Liver (tissue), 9 donors: ENCODE measurements around the gene CAP2. TPM values are rescaled to one million over a fixed set of nuclear protein-coding genes. Genes with fewer than 3 reads are reported as not detected.

Experiments used
- DNase-seq: peaks from one replicate; pipeline ENCODE4 v3.0.0-alpha.2; 2017; ENCODE audit warnings: low spot score
- H3K27ac ChIP-seq, 2 donors: one replicate each; pipeline ENCODE4 v1.7.0; 2013; ENCODE audit warnings: inconsistent platforms in 2 of 2, low read length in 2 of 2, control low read depth in 1 of 2, low read depth in 1 of 2, mild to moderate bottlenecking in 1 of 2
- H3K27me3 ChIP-seq, 4 donors: one replicate each; pipeline versions ENCODE4 v1.6.1 to v1.7.0; 2013; ENCODE audit warnings: low read length in 3 of 4, inconsistent platforms in 1 of 4, mild to moderate bottlenecking in 1 of 4, moderate library complexity in 1 of 4; ENCODE audit not compliant: control insufficient read depth in 4 of 4, insufficient read depth in 4 of 4
- H3K36me3 ChIP-seq, 4 donors: one replicate each; pipeline versions ENCODE4 v1.6.1 to v1.7.0; 2013; ENCODE audit warnings: low read length in 3 of 4, mild to moderate bottlenecking in 3 of 4, low read depth in 1 of 4, moderate library complexity in 1 of 4; ENCODE audit not compliant: control insufficient read depth in 4 of 4, insufficient read depth in 3 of 4
- H3K4me1 ChIP-seq, 4 donors: one replicate each; pipeline versions ENCODE4 v1.6.1 to v1.7.0; 2013; ENCODE audit warnings: low read length in 3 of 4, mild to moderate bottlenecking in 3 of 4, moderate library complexity in 1 of 4; ENCODE audit not compliant: control insufficient read depth in 4 of 4, insufficient read depth in 4 of 4
- H3K4me3 ChIP-seq, 3 donors: one replicate each; pipeline versions ENCODE4 v1.6.1 to v1.7.0; 2013; ENCODE audit warnings: low read length in 3 of 3, control low read depth in 1 of 3, low read depth in 1 of 3, mild to moderate bottlenecking in 1 of 3
- H3K9ac ChIP-seq, 2 donors: one replicate each; pipeline ENCODE4 v1.7.0; 2013; ENCODE audit warnings: low read length in 2 of 2, mild to moderate bottlenecking in 2 of 2, moderate library complexity in 2 of 2, control low read depth in 1 of 2, low read depth in 1 of 2
- H3K9me3 ChIP-seq, 4 donors: one replicate each; pipeline versions ENCODE4 v1.6.1 to v1.7.0; 2013; ENCODE audit warnings: low read length in 3 of 4; ENCODE audit not compliant: control insufficient read depth in 4 of 4
- ATF3 ChIP-seq: IDR thresholded peaks from 2 replicates; pipeline ENCODE4 v1.6.1; 2016; ENCODE audit warnings: antibody characterized with exemption
- EGR1 ChIP-seq, 2 donors: IDR thresholded peaks; 2 replicates each; pipeline ENCODE4 v1.6.1; 2016 to 2018; ENCODE audit warnings: antibody characterized with exemption in 2 of 2, low read depth in 2 of 2
- FOXA1 ChIP-seq: IDR thresholded peaks from 2 replicates; pipeline ENCODE4 v1.6.1; 2016; ENCODE audit warnings: antibody characterized with exemption
- FOXA2 ChIP-seq: IDR thresholded peaks from 2 replicates; pipeline ENCODE4 v1.6.1; 2016; ENCODE audit warnings: antibody characterized with exemption
- GABPA ChIP-seq, 2 donors: IDR thresholded peaks in 1 of 2; conservative IDR thresholded peaks in 1 of 2; 2 replicates each; pipeline ENCODE4 v1.6.1; 2016; ENCODE audit warnings: antibody characterized with exemption in 2 of 2, mild to moderate bottlenecking in 1 of 2, moderate library complexity in 1 of 2
- HNF4A ChIP-seq, 2 donors: conservative IDR thresholded peaks; 2 replicates each; pipeline ENCODE4 v1.6.1; 2016; ENCODE audit warnings: antibody characterized with exemption in 2 of 2, mild to moderate bottlenecking in 2 of 2
- HNF4G ChIP-seq: IDR thresholded peaks from 2 replicates; pipeline ENCODE4 v1.6.1; 2016; ENCODE audit warnings: antibody characterized with exemption
- JUND ChIP-seq, 2 donors: IDR thresholded peaks; 2 replicates each; pipeline ENCODE4 v1.6.1; 2016; ENCODE audit warnings: antibody characterized with exemption in 2 of 2
- MAX ChIP-seq: IDR thresholded peaks from 2 replicates; pipeline ENCODE4 v1.6.1; 2016; ENCODE audit warnings: antibody characterized with exemption
- NR2F2 ChIP-seq: IDR thresholded peaks from 2 replicates; pipeline ENCODE4 v1.6.1; 2016; ENCODE audit warnings: antibody characterized with exemption
- RAD21 ChIP-seq, 2 donors: IDR thresholded peaks; 2 replicates each; pipeline ENCODE4 v1.6.1; 2016; ENCODE audit warnings: antibody characterized with exemption in 2 of 2, mild to moderate bottlenecking in 2 of 2
- REST ChIP-seq: IDR thresholded peaks from 2 replicates; pipeline ENCODE4 v1.6.1; 2016; ENCODE audit warnings: antibody characterized with exemption, mild to moderate bottlenecking
- RXRA ChIP-seq, 2 donors: IDR thresholded peaks; 2 replicates each; pipeline ENCODE4 v1.6.1; 2017 to 2018; ENCODE audit warnings: antibody characterized with exemption in 2 of 2, mild to moderate bottlenecking in 1 of 2
- SP1 ChIP-seq: IDR thresholded peaks from 2 replicates; pipeline ENCODE4 v1.6.1; 2018; ENCODE audit warnings: antibody characterized with exemption, mild to moderate bottlenecking
- YY1 ChIP-seq: IDR thresholded peaks from 2 replicates; pipeline ENCODE4 v1.6.1; 2016; ENCODE audit warnings: antibody characterized with exemption, mild to moderate bottlenecking
- ZBTB33 ChIP-seq: IDR thresholded peaks from 2 replicates; pipeline ENCODE4 v1.6.1; 2016; ENCODE audit warnings: antibody characterized with exemption
- WGBS: extraction: QIAGEN DNeasy Blood & Tissue Kit; methylation state at CpG from one replicate; pipeline ENCODE4 v1.1.7; 2013; 5-methylcytosine and 5-hydroxymethylcytosine counted together
- polyA plus RNA-seq, 2 donors: library from polyadenylated mRNA; stranded (reverse) in 1 of 2; unstranded in 1 of 2; fragments of 200-250 nt in 1 of 2; fragments of >200 nt in 1 of 2; fragmentation: Nextera tagmentation in 1 of 2; extraction: Ambion mirVana in 1 of 2; gene quantifications; one replicate each; pipeline versions ENCODE4 v1.2.1 to v1.2.3, GENCODE V29; 2013 to 2015
- total RNA-seq, 2 donors: library from RNA; depleted of rRNA; stranded (reverse); fragments of >200 nt; gene quantifications; one replicate each; pipeline ENCODE4 v1.2.3, GENCODE V29; 2014
- donor health status: healthy.
- donor health status: healthy.
- donor health status: healthy.
- donor health status: healthy.
- donor health status: healthy.

Gene CAP2
- total and polyA plus RNA-seq, 4 donors = 1.2 to 6.4 (median 2.5) TPM

- WGBS = 92% methylated on average over 11 of the region's 11 CpGs
- Histone ChIP-seq H3K36me3 (peaks cover 0 to 1% (median 0%) of the 10 kb centered on the region in 4 donors), H3K9me3 (no peaks in the 10 kb centered on the region), H3K4me3 (no peak overlapping the region), H3K27ac (no peak overlapping the region), H3K9ac (no peak overlapping the region), H3K27me3 (no peaks in the 10 kb centered on the region), H3K4me1 (peaks cover 0 to 3% (median 0%) of the 10 kb centered on the region in 4 donors)
- no peak for TF ChIP-seq MAX
- TF ChIP-seq ATF3 = no peak
- DNase-seq = no peak
These were observed 90.1 kb downstream of the CAP2 start for GRCh38 chr6:17483391-17484016.

- no peak for DNase-seq
- H3K36me3 ChIP-seq = no peaks in the 10 kb centered on the region
- H3K27ac ChIP-seq = no peak overlapping the region
- H3K27me3 ChIP-seq = no peaks in the 10 kb centered on the region
- 96% methylated on average over 10 of the region's 10 CpGs for WGBS
- no peak overlapping the region for H3K4me3 ChIP-seq
- H3K9ac ChIP-seq = no peak overlapping the region
- TF ChIP-seq RXRA (IDR thresholded peaks at IDR 0.05) = no peak
- TF ChIP-seq ZBTB33 = no peak
- no peak for TF ChIP-seq ATF3
- no peak for TF ChIP-seq EGR1 (IDR thresholded peaks at IDR 0.05; ENCODE audit: low read depth in 2 of 2)
- no peak for TF ChIP-seq YY1
- TF ChIP-seq JUND (IDR thresholded peaks at IDR 0.05) = no peak
- TF ChIP-seq HNF4G = no peak
- TF ChIP-seq RAD21 (IDR thresholded peaks at IDR 0.05) = no peak
- TF ChIP-seq SP1 = no peak
- TF ChIP-seq HNF4A (conservative IDR thresholded peaks at IDR 0.05) = no peak
- TF ChIP-seq FOXA2 = no peak
- TF ChIP-seq REST = no peak
- TF ChIP-seq GABPA (IDR thresholded peaks at IDR 0.05 in 1 of 2, conservative IDR thresholded peaks at IDR 0.05 in 1 of 2) = no peak
- TF ChIP-seq MAX = no peak
- no peak for TF ChIP-seq NR2F2
- no peak for TF ChIP-seq FOXA1
- H3K4me1 ChIP-seq = no peaks in the 10 kb centered on the region
- H3K9me3 ChIP-seq = no peaks in the 10 kb centered on the region
These were observed 90.9 kb downstream of the CAP2 start for GRCh38 chr6:17484201-17484849.
